SK-N-MC (cell line): ENCODE data around the gene SLC31A2.

Experiments
- EZH2 ChIP-seq: fragments of 200-600 bp; sonication (generic); IDR thresholded peaks from one replicate; pipeline ENCODE4 v1.6.1; 2017; ENCODE audit warnings: antibody characterized with exemption
- FOXP2 ChIP-seq: optimal IDR thresholded peaks from 2 replicates; pipeline ENCODE3; 2011; ENCODE audit warnings: mild to moderate bottlenecking, moderate library complexity; ENCODE audit not compliant: insufficient read depth; ENCODE audit errors: extremely low read length, control extremely low read depth
- POLR2AphosphoS5 ChIP-seq: IDR thresholded peaks from 2 replicates; pipeline ENCODE4 v1.6.1; 2012; ENCODE audit warnings: mild to moderate bottlenecking, low read depth, low read length, borderline replicate concordance

DNA sequence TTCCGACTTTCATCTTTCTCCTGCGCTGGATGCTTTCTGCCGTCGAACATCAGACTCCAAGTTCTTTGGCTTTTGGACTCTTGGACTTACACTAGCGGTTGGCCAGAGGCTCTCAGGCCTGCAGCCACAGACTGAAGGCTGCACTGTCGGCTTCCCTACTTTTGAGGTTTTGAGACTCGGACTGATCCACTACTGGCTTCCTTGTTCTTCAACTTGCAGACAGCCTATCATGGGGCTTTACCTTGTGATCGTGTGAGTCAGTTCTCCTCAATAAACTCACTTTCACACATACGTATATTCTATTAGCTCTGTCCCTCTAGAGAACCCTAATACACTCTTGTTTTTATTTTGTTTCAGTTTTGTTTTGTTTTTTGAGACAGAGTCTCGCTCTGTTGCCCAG lies 60.0 kb downstream of the SLC31A2 start:
- TF ChIP-seq POLR2AphosphoS5, result no peak
- no peak for TF ChIP-seq EZH2
- no peak for TF ChIP-seq FOXP2
